HG03159 (cell line): ENCODE measurements around the gene TXLNA.

Source experiments
- ATAC-seq: cut with Tn5 transposase; IDR thresholded peaks from one replicate; pipeline ENCODE4 v1.9.1; 2021; ENCODE audit warnings: mild to moderate bottlenecking, moderate library complexity; ENCODE audit not compliant: unreplicated experiment

The TXLNA gene

GRCh38 chr1:32242341-32242851, 62.9 kb downstream of the TXLNA start:
- no peak for ATAC-seq

DNA sequence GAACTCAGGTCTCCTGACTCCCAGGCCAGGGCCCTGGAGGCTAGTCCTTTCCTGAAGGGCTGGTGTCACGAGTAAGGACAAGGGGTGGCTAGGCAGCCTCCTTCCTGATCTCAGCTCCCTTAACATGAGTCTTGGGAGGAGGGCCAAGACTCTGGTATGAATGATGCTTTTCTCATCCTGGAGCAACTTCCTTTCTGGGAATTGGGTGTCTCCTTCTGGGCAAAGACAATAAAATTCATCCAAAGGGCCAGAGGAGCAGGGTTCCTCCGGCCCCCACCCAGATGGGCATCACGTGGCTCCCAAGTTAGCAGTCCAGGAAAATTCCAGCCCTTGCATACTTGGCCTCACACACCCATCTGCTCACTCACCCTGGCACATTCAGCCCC, 67.4 kb downstream of the TXLNA start, which contains the start of gene FAM167B:
Gene FAM167B (plus strand): TSS at position 335 of the 386 bp plus-strand sequence. CDS start 200 bp downstream, outside the sequence.
- ATAC-seq = no peak

DNA sequence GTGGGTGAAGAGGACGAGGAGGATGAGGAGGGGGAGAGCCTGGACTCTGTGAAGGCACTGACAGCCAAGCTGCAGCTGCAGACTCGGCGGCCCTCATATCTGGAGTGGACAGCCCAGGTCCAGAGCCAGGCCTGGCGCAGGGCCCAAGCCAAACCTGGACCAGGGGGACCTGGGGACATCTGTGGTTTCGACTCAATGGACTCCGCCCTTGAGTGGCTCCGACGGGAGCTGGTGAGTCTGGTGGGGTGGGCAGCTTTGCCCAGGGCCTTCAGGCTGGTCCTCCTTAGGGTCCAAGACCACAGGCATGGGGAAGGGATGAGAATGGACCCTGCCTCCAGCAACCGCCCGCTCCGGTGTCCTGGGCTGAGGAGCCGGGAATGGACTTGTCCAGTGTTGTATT, 68.0 kb downstream of the TXLNA start:
- no peak for ATAC-seq
